Measurements from ENCODE around the gene INPP4B.

- TF ChIP-seq CTCF (IDR thresholded peaks at IDR 0.05) (no peak), POLR2A (IDR thresholded peaks at IDR 0.05) (no peak)
Observed at GRCh38 chr4:142567199-142567598, 278.9 kb downstream of the INPP4B start.

All from testis (tissue), 2 donors.